Uterus (tissue), 2 donors: ENCODE results near the gene PITPNM3.

Experiments used
- POLR2A ChIP-seq, 2 donors: fragments of 450-650 bp; IDR thresholded peaks; one replicate each; pipeline ENCODE4 v1.6.1; 2016; ENCODE audit warnings: antibody characterized with exemption in 2 of 2, mild to moderate bottlenecking in 1 of 2, moderate library complexity in 1 of 2
- TF ChIP-seq, protein P1 (sequence below), 4 experiments: fragments of 200-600 bp in 2 of 4; fragments of 450-650 bp in 2 of 4; sonication (generic) in 2 of 4; IDR thresholded peaks; one replicate each; pipeline ENCODE4 v1.5.1; 2016 to 2019; ENCODE audit warnings: antibody characterized with exemption in 4 of 4, mild to moderate bottlenecking in 2 of 4, moderate library complexity in 1 of 4

DNA sequence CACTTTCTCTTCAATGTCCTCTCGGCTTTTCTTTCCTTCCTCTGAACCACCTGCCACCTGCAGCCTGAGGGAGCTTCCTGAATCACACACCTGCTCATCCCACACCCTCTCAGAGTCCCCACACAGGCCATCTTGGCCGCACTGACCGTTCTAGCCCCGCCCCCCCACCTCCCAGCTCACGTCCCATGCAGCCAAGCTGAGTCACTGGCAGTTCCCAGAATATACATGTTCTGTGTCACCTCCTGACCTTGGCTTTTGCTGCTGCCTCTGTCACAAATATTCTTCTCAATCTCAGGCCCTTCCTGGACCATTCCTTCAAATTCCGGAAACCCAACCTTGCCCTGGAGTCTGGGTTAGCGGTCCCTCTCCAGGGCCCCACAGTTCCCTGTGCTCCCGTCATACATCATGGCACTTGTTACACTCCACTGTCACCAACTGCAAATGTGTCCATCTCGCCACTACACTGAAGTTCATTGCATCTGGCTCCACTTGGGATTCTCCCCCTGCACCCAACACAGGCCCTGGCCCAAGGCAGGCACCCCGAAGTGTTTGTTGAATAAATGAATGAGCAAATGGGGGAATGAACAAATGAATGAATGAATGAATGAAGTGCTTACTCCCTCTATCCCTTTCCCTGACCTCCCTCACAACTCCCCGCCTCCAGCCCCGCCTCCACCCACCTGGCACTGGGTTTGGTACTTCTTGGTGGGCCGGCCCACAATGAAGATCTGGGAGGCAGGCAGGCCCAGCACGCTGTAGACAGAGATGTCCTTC is 99.3 kb downstream of the PITPNM3 start:
- TF ChIP-seq, protein P1, sequence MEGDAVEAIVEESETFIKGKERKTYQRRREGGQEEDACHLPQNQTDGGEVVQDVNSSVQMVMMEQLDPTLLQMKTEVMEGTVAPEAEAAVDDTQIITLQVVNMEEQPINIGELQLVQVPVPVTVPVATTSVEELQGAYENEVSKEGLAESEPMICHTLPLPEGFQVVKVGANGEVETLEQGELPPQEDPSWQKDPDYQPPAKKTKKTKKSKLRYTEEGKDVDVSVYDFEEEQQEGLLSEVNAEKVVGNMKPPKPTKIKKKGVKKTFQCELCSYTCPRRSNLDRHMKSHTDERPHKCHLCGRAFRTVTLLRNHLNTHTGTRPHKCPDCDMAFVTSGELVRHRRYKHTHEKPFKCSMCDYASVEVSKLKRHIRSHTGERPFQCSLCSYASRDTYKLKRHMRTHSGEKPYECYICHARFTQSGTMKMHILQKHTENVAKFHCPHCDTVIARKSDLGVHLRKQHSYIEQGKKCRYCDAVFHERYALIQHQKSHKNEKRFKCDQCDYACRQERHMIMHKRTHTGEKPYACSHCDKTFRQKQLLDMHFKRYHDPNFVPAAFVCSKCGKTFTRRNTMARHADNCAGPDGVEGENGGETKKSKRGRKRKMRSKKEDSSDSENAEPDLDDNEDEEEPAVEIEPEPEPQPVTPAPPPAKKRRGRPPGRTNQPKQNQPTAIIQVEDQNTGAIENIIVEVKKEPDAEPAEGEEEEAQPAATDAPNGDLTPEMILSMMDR (IDR thresholded peaks at IDR 0.05) = no peak
- TF ChIP-seq POLR2A (IDR thresholded peaks at IDR 0.05) = no peak
